ENCODE measurements around the gene SPESP1.
A peak's percentile ranks its signal among the peaks of the same experiment; 100 is the strongest.
"Not testable (repeated sequence)": the region's sequence is repeated elsewhere in the genome, so short reads cannot be mapped to it uniquely, and the experiment has no call there.

Gene SPESP1

DNA sequence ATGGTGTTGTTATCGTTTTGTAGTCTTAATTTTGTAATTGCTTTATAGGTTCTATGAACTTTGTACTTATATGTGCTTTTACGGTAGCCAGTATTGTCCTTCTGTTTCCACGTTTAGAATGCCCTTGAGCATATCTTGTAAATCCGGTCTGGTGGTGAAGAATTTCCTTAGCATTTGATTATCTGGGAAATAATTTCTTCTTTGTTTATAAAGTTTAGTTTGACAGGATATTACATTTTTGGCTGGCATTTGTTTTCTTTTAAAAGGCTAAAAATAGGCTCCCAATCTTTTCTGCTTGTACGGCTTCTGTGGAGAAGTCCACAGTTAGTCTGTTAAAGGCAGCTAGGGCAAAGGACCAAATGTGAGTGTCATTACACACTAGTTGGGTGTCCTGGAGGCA is 36.7 kb downstream of the SPESP1 start:
- no peak for DNase-seq

DNA sequence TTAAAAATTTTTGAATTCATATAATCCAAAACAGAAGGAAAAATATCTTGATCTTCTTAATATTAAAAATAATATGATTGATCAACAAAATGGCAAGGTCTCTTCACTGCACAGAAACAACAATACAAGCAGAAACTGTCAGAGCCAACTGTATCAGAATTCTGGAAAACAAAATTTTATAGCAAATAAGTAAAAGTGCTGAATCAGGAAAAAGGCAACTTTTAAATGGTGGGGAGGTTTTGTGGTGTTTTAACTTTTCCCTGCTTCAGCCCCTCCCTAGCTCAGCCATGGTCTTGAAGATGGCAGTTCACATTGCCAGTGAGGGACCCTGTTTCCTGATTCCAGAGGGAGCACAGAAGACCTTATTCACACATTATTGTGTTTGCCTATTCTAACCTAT is 37.6 kb downstream of the SPESP1 start:
- no peak for DNase-seq

DNA sequence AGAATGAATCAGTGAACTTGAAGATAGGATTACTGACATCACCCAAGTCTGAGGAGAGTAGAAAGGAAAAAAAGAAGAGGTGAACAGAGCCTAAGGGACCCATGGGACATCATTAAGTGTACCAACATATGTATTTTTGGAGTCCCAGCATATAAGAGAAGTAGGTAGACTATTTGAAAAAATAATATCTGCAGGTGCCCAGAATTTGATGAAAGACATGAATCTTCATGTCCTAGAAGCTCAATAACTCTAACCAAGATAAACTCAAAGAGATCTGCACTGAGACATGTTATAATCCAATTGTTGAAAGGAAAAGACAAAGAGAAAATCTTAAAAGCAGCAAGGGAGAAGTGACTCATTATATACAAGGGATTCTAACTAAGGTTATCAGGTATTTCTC is 39.0 kb downstream of the SPESP1 start:
- no peak for DNase-seq

DNA sequence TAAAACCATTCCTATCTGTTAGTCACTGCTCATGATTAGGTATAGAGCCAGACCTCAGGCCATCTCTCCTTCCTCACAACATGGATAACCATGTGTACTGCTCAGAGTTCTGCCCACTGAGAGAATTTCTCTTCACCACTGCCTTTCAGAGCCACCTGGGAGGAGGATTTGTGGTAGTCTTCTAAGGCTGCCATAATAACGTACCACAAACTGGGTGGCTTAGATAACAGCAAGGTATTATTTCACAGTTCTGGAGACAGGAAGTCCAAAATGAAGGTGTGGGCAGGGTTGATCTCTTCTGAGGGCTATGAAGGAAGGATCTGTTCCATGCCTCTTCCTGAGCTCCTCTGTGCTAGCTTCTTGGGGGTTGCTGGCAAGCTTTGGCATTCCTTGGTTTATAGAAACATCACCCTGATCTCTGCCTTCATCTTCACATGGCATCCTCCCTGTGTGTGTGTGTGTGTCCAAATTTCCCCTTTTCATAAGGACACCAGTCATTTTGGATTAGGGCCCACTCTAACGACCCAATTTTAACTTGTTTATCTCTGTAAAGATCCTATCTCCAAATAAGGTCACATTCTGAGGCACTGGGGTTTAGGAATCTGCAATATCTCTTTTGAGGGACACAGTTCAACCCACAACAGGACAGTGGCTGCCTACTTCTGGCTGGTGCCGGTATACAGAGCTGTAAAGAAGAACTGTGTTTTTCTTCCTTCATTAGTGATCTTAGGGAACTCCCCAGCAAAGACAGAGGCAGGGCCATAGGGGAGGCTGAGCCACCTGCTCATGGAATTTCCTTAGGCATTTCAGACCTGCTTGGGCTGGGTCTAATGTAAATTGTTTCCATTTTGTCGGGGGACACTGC is 42.1 kb downstream of the SPESP1 start:
- DNase-seq: no peak

DNA sequence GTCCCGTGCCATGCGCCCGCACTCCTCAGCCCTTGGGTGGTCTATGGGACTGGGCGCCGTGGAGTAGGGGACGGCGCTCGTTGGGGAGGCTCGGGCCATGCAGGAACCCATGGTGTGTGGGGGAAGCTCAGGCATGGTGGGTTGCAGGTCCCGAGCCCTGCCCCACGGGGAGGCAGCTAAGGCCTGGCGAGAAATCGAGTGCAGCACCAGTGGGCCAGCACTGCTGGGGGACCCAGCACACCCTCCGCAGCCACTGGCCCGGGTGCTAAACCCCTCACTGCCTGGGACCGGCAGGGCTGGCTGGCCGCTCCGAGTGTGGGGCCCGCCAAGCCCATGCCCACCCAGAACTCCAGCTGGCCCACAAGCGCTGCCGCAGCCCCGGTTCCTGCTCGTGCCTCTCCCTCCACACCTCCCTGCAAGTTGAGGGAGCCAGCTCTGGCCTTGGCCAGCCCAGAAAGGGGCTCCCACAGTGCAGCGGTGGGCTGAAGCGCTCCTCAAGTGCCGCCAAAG is 45.4 kb downstream of the SPESP1 start:
- not testable (repeated sequence) for DNase-seq

DNA sequence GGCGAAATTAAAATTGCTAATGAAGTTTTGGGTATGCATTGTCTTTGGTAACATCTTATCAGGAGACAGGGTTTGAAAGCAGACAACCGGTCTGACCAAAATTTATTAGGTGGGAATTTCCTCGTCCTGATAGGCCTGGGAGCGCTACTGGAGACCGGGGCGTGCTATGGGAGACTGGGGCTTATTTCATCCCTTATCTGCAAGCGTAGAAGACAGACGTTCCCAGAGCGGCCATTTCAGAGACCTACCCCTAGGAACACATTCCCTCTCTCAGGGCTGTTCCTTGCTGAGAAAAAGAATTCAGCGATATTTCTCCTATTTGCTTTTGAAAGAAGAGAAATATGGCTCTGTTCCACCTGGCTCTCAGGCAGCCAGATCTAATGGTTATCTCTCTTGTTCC is 47.1 kb downstream of the SPESP1 start:
- not testable (repeated sequence) for DNase-seq

DNA sequence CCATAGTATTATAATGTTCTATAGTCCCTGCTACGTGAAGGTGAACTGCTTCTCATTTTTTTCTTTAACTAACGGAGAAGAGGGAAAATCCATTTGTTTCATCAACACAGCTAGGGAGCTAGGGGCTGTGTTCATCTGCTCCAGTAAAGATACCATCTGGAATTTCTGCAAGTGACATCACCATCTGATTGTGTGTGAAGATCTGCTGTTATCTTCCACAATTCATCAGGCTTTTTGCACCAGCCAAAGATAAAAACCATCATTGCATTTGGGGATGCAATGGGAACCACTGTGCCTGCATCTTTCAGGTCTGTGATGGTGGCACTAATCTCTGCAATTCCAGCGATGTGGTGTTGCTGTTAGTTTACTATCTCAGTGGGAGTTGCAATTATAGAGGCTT is 48.7 kb downstream of the SPESP1 start:
- no peak for DNase-seq

DNA sequence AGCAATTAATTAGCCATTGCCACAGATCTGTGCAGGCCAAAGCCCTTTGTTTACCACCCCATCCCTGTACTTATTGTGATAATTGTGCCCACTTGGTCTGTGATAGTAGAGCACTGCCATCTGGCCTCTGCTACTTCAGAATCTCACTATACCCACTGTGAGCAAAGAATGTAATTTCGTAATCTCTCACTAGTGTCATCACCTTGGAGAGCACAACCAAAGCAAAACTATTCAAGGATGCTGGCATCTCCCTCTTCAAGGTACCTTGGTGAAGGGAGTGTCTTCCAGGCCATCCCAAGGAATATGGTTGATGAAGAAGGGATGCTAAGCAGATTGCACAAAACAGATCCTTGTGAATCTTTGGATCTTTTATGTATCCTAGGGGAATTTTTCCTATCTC is 49.5 kb downstream of the SPESP1 start:
- DNase-seq: no peak

DNA sequence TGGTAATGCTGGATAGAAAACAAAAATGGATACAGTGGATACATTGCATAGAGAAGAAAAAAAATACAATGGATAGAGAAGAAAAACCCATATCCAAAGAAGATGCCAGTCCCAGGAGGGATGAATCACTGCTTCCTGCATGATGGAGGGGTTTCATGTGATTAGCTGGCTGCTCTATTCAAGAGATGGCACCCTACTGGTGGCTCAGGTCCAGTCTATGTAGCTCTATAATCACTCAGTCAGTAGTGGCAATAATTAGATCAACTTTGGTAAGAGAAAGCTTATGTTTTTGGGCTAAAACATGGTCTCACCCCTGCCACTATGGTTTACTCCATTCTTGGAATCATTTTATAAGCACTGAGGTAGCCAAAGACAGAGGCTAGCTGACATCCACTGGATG is 50.5 kb downstream of the SPESP1 start:
- peak; percentile 42 for DNase-seq

DNA sequence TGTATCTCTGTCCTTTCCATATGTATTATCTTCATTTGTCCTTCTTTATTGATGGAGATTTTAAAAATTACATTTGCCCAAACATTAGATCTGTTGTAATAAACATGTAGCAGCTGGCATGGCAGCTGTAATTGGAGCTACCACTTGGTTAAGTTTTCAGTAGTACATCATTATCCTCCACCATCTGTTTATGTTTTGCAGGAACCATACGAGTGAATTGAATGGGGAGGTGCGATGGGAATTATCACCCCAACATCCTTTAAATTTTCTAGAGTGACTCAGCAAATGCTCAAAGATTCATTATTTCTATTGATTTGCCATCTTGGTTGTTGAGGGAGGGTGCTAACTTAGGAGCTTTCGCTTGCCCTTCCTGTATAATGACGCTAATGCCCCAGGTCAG is 51.6 kb downstream of the SPESP1 start:
- DNase-seq: no peak

DNA sequence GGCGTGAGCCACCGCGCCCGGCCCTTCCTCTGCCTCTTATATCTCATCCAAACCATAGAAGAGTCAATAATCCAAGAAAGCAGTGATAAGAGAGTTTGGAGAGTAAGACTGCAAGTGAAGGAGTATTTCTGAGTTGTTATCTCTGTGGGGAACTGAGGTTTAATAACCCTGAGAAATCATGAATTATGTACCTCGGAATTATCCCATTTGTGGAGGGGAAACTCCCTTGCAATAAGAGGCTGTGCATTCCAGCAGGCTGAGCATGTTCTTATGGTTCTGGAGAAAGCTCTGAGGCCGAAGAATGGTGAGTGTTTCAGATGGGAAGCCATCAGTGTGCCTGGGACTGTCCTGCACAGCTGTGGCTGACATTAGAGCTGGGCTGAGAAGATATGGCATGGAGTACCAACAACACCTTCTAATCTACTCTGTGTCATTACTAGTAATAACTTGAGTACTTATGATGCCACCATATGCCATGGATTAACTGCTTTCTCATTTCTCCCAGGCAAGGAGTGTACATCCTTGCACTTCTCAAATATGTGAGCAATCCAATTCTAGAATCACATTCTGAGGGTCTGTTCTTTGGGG is 52.7 kb downstream of the SPESP1 start:
- no peak for DNase-seq

DNA sequence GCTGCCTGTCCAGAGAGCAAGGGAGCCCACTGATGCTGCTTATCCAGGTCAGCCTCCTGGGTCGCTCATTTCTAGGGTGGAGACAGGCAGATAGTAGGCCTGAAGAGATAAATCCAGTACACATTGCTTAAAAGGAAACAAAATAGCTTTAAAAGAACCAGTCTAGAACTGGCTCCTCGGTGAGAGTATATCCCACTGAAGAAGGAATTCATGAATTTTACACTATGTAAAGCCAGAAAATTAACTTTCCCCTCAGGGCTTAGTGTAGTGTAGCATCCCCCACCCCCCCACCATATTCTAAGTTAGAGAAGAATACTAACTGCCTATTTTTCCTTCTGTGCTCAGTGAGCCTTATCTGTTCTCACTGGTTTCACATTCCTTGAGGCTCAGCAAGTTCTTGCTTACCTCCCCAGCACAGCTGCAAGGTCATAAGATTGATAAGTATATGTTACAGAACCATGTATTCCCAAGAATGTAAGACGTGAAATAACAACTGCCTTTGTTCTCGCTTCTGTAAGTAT is 53.7 kb downstream of the SPESP1 start:
- no peak for DNase-seq

DNA sequence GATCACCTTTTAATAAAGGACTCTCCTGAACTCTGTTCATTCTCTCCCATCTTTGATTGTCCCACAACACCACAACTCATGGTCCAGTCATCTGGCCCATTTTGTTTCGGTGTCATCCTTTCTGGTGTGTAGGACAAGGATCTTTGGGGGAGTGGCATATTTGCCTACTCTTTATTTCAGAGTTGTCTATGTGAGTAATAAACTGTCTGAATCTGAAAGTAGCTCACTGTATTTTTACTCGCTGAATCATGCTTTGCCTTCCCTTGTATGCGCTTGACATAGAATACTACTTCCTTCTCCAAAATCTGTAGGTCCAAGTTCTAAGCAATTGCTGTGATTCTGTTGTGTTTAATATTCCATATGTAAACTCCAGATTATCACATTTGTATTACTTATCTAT is 54.3 kb downstream of the SPESP1 start:
- no peak for DNase-seq

DNA sequence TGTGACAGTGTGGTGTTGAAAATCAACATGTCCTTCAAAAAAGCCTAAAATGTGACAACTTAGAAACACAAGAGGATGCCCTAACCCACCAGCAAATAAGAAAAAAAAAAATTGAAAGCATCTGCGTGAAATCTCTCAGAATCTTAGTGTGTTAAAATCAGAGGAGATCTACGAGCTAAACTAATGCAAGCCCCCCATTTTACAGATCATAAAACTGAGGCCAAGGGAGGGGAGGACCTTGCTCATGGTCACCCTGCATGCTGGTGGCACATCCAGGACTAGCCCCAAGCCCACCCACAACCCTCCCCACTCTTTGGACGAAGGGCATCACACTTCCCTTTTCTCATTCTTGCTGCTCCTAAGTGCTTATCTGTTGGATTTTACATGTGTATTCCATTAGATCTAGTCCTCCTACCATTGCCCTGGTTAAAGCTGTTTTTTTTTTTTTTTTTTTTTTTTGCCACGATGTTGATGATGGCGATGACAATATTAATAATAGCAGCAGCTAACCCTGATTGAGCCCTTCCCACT is 55.1 kb downstream of the SPESP1 start:
- DNase-seq: no peak

DNA sequence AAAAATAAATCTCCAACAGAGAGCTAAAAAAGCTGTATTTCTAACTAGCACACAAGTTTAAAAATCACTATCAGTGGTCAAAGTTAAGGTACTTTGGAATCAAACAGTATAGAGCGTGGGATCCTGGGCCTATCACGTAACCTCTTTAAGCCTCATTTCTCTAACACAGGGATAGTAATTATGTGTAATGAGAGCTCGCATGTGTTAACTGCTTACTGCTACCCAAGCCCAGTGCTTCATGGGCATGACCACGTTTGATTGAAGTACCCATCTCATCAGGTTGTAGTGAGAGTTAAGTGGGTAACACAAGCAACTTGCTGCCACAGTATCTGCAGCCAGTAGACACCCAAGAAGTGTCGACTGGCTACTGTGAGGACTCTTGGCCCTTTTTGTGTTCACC is 56.0 kb downstream of the SPESP1 start:
- DNase-seq: no peak

DNA sequence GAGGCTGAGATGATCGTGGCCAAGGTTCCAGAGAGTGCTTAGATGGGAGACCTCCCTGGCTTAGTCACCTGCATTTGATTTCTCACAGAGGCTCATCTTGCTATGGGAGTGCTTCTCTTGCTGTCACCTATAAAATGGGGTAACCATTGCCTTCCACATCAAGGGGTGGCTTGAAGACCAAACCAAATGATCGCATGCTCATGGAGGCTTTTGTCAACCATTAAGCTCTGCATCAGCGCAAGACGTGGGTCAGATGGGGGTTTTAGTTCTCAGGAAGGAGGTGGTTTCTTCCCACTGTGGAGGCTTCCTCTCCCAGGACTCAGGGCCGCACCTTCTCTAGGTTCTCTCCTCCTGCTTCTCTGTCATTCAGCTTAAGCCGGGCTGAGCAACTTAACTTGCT is 56.8 kb downstream of the SPESP1 start:
- no peak for DNase-seq

DNA sequence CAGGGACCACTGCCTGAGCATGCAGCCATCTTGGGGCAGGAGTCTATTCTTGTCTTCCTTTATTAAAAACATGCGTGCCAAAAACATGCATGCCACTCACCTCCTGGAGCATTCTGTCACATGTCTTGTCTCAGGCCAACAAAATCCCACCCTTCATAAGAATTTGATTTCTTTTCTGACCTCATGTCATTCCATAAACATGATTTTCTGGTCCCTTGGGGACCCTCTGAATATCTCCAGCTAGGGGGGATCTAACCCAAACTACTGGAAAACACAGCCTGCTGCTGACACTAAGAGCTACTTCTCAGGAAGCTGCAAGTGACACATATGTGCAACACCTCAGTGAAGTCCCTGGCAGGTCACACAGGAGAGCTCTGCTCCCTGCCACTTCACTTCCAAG is 57.4 kb downstream of the SPESP1 start:
- peak; percentile 70 for DNase-seq

DNA sequence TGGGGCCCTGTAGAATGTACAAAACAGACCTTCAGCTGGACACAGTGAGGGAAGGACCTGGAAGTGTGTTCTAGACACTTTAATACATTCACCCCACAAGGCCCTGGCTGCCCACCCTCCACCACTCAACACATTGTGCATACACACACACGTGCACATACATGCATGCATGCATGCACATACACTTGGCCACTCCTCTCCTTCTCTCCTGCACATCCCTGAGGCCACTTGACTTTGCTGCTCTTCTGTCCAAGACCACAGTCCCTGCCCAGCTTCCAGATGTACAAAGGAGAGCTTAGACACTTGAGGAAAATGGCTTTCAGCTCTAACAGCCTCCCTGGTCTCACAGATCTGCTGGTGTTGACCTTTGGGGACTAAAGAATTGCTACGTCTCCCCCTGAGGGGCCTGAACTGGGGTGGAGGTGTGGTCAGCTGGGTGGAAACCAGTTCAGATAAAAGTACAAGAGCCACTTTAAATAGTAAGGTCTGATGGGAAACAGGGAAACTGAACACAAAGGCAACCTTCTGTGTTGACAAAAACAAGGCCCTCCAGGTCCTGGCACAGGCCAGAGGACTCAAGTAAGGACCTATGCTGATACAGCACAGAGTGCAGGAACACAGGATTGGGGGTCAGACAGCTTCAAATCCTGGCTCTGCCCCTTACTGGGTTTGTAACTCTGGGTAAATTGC is 59.4 kb downstream of the SPESP1 start:
- no peak for DNase-seq

DNA sequence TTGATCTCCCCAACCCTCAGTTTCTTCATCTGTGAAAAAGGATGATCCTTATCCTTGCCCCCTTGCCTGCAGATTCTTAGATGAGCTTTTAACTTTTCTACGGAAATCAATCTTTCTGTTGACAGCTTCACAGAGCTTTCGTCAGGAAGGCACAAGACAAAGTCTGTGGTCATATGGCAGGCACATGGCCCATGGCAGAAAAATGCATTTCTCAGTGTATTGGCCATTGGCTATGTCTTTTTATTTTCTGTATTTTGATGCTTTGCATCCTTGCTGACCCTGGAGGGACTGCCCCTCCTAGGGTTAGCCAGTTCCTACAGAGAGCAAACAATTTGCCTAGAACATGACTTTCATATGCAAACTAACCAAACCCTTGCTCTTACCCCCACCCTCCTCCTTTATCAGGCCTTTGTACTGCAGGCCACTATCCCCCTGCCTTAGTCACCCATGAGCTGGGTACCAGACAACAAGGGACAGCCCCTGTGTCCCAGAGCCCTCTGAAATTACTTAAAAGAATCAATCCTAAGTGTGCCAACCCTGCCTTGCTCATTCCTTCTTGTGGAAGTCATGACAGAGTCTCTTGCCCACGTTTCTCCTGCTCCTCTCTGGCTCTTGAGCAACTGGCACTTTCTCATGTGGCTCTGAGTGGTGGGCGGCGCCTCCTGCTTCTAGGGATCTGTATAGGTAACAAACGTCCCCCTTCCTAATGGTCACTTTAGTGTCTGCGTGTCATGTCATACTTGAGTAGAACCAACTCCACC is 60.1 kb downstream of the SPESP1 start:
- no peak for DNase-seq

DNA sequence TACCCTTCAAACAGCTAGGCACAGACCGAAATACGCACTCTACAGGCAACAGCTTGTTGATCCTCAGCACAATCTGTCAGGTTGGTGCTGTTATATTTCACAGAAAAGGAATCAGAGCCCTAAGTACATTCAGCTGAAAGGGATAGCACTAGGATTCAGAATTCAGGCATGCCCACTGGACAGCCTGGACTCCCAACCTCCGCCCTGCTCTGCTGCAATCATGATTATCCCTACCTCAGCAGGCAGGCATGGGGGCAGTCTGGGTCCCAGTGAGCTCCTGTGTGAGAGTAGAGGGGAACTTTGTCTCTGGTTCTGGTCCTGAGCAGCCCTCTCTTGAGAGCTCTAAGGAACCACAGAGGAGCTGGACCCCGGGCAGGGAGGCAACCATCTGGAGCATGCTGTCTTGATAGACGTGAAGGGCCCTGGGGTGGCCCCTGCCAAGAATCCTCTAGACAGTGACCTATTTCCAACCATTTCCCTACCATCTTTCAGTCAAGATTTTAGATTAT is 60.7 kb downstream of the SPESP1 start:
- DNase-seq: no peak

DNA sequence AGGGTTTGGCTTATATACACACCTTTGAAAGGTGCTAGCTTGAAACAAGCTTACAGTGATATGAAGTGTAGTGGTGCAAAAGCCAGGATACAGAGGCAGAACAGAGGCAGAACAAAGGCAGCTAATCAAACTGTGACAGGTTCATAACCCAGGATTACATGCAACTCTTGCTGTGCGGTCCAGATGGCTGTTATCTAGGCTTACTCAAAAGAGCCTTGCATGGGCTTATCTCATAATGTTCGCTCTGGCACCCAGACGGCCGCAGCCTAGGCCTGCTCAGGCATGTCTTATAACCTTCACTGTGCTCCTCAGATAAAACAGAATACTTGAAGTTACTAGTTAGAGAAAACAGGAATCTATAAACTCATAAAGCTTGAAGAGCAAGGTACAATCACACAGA is 61.4 kb downstream of the SPESP1 start:
- no peak for DNase-seq

DNA sequence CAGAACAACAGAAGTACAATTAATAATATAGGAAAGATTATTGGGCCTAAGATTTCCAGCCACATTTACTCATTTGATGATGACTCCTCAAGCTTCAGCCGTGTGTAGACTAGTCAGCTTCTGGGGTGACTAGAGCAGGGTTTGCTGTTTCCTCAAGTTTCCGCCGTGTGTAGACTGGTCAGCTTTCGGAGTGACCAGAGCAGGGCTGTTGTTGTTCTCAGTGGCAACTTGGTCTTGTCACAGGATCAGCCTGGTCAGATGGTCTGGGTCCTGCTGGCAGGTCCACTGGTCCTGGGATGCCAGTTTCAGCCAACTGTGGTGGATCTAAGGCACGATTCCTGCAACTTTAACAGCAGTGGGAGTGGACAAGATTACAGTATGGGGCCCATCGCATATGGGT is 62.4 kb downstream of the SPESP1 start:
- no peak for DNase-seq
